Hematopoietic multipotent progenitor cell (in vitro differentiated cells): Measurements from ENCODE around the gene KCTD11. TPM values are rescaled to one million over a fixed set of nuclear protein-coding genes. Genes with fewer than 3 reads are reported as not detected.
"Not testable (repeated sequence)": the region's sequence is repeated elsewhere in the genome, so short reads cannot be mapped to it uniquely, and the experiment has no call there.

Source experiments
- DNase-seq, 3 donors: peaks; one replicate each; pipeline ENCODE4 v3.0.0-alpha.2; 2011 to 2015; ENCODE audit warnings: low read depth in 2 of 3, low spot score in 2 of 3
- total RNA-seq: library from RNA; depleted of rRNA; stranded (reverse); fragments of >200 nt; gene quantifications from one replicate; pipeline ENCODE4 v1.2.3, GENCODE V29; 2012

The KCTD11 gene
- total RNA-seq, 1 donor, result 5.1 TPM

GRCh38 chr17:7368599-7368994 is 16.6 kb downstream of the KCTD11 start:
- not testable (repeated sequence) for DNase-seq

- no peak for DNase-seq
These were observed 17.9 kb downstream of the KCTD11 start for GRCh38 chr17:7369825-7370224.

- no peak for DNase-seq
These were observed 18.9 kb downstream of the KCTD11 start for GRCh38 chr17:7370853-7371252.

- no peak for DNase-seq
These were observed 22.4 kb downstream of the KCTD11 start for GRCh38 chr17:7374353-7374752.

- DNase-seq, result no peak
These were observed 27.2 kb downstream of the KCTD11 start for GRCh38 chr17:7379134-7379533.

- DNase-seq, result no peak
These were observed 28.4 kb downstream of the KCTD11 start for GRCh38 chr17:7380321-7380720.

- DNase-seq, result no peak
These were observed 29.1 kb downstream of the KCTD11 start, which contains the start of gene TNK1 for GRCh38 chr17:7380855-7381683. Gene TNK1, plus strand, starts transcription at chr17:7381089. Its CDS starts 1,838 bp downstream, at chr17:7382927.

- no peak for DNase-seq
These were observed 30.9 kb downstream of the KCTD11 start for GRCh38 chr17:7382901-7383300.

GRCh38 chr17:7383371-7383741 is 31.4 kb downstream of the KCTD11 start:
- DNase-seq, result no peak

- DNase-seq, result peak; percentile 55 to 77 (median 67)
These were observed 32.0 kb downstream of the KCTD11 start for GRCh38 chr17:7383742-7384488.

GRCh38 chr17:7384489-7385081 is 32.6 kb downstream of the KCTD11 start:
- no peak for DNase-seq

- DNase-seq, result no peak
These were observed 36.9 kb downstream of the KCTD11 start for GRCh38 chr17:7388856-7389255.

GRCh38 chr17:7389924-7390910 is 38.3 kb downstream of the KCTD11 start:
- no peak for DNase-seq

- DNase-seq, result no peak
These were observed 39.3 kb downstream of the KCTD11 start for GRCh38 chr17:7391307-7391706.

GRCh38 chr17:7392696-7393612 is 41.0 kb downstream of the KCTD11 start:
- no peak for DNase-seq

- peak in 2 of 3 donors; percentile 58 to 64 for DNase-seq
These were observed 41.9 kb downstream of the KCTD11 start for GRCh38 chr17:7393613-7394451.

- peak; percentile 60 to 78 (median 76) for DNase-seq
These were observed 42.7 kb downstream of the KCTD11 start, which contains the start of gene PLSCR3 for GRCh38 chr17:7394452-7395191. Gene PLSCR3, minus strand, starts transcription at chr17:7394525. Its CDS starts 415 bp downstream, at chr17:7394110.
